NCI-H345 (cell line): ENCODE data around the gene WDR82.

Source experiments
- DNase-seq: peaks from one replicate; lab custom pipeline; 2025; lab: John Stamatoyannopoulos, UW

The WDR82 gene

DNA sequence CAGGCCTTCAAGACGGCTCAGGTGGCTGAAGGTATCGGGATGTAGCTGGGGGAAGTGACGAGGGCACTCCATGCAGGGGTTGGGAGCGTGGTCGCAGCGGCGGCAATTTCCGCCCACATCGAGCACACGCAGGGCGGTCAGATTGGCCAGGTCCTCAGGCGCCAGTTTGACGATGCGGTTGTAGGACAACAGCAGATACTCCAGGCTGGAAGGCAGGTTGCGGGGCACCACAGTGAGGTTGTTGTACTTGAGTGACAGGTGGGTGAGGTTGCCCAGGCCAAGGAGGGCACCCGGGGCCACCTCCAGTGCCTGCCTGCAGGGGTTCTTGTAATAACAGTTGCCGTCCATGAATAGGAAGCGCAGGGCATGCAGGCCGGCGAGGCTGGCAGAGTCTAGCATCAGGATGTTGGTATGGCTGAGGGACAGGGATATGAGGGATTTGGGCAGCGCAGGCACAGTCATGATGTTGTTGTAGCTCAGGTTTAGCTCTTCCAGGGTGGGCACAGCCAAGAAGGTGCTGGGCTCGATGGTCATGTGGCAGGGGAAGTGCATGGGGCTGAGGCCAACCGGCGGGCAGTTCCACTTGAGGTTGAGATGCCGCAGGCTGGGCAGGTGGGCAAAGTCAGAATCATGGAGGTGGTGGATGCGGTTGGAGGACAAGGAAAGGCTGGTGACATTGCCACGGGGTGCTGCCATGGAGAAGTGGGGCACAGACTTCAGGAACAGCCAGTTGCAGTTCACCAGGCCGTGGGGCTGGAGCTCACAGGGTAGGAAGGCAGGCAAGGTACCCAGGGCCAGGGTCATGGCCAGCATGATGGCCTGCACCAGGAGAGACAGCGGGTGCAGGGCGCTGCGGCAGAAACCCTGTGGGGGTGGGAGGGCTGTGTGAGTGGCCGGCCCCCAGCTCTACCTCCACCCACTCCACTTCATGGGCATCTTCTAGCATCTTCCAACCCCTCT, 54.7 kb downstream of the WDR82 start:
- no peak for DNase-seq

DNA sequence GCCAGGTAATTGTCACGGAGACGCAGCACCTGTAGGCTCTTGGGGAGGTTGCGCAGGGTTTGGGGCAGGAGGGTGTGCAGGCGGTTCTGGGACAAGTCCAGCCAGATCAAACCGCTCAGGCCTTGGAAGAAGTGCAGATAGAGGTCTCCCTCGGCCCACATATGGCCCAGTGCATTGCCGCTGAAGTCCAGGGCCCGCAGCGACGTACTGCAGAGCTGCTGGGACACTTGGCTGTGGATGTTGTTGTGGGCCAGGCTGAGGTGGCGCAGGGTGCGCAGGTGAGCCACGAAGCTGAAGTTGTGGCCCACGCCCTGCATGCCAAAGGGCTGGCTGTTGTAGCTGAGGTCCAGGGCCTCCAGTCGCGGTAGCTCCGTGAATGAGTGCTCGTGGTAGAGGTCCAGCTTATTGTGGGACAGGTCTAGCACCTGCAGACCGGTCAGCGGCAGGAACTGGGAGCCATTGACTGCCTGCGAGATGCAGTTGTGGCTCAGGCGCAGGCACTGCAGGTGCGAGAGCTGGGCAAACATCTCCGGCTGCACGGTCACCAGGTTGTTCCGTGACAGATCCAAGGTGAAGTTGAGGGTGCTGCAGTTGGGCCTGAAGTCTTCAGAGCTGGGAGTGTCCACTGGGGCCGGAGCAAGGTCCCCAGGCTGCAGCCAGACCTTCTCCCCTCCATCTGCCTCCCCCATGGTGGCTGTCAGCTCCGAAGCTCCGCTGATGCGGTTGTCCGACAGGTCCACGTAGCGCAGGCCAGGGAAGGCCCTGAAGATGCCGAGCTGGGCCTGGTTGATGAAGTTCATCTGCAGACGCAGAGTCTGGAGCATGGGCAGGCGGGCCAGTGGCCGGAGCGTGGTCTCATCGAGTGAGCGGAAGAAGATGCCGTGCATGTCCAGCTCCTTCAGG, 55.9 kb downstream of the WDR82 start:
- DNase-seq, result no peak

DNA sequence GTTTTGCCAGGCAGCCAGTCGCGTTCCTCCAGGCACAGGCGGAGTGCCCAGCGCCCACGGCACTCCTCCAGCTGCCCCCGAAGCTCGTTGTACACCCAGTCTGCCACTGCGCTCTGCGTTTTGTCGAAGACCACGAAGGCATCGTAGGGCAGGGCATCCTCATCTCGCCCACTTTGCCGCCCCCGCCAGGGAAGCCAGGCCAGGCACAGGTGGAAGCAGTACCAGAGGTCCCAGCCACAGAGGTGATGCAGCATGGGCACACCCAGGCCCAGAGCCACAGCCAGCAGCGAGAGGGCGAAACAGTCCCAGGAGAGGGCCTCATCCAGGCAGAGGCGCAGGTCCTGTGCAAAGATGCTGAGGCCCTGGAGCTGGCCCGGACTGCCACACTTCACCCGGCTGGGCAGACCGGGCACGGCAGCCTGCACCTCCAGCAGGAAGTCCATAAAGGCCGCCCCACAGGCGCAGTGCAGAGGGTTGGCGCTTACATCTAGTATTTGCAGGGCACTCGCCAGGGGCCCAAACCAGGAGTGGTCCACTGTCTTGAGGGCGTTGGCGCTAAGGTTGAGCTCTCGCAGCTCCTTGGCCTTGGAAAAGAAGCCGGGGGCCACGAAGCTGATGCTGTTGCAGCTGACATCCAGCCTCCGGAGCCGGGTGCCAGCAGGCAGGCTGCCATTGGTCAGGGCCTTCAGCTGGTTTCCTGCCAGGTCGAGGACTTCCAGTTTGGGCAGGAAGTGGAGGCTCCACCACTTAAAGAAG, 56.7 kb downstream of the WDR82 start:
- no peak for DNase-seq

DNA sequence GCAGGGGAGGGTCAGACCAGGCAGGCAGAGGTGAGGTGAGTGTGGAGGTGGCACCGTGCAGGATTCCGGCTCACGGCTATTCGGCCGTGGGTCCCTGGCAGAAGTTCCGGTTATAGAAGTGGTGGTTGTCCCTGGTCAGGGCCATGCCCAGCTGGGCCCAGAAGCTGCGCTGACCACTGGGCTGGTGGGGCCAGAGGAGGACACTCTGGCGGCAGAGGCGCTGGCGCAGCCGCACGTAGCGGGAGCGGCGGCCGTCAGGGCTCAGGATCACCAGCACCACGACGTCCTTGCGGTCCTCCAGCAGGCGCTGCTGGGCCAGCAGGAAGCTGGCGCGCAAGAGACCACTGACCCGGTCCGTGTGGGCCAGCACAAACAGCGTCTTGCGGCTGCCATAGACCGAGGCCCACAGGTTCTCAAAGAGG, 57.3 kb downstream of the WDR82 start:
- DNase-seq, result no peak

DNA sequence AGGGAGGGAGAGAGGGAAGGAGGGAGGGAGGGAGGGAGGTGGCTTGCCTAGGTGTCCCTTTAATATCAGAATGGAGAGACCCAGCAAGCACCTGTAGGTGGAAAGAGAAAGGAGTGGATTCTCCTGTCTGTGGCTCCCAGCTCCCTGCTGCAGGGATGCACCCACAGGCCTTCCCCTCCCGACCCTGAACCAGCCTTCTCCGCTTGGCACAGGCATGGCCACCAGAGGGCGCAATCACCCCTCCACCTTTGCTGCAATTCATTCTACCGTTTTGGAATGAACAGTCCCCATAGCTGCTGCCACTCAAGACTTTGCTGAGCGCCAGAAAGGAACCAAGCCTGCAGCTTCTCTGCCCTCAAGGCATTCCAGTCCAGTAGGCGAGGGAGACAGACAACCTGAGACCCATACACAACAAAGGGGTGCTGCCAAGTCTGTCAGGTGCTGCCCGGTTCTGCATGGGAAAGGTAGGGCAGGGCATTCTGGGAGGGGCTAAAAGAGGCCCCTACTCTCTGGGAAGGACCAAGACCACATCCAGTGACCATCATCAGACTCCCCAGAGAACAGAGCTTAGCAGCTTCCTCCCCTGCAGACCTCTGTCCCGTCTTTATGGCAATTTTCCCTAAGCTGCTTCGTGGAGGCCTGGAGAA, 57.9 kb downstream of the WDR82 start:
- peak; percentile 66 for DNase-seq

DNA sequence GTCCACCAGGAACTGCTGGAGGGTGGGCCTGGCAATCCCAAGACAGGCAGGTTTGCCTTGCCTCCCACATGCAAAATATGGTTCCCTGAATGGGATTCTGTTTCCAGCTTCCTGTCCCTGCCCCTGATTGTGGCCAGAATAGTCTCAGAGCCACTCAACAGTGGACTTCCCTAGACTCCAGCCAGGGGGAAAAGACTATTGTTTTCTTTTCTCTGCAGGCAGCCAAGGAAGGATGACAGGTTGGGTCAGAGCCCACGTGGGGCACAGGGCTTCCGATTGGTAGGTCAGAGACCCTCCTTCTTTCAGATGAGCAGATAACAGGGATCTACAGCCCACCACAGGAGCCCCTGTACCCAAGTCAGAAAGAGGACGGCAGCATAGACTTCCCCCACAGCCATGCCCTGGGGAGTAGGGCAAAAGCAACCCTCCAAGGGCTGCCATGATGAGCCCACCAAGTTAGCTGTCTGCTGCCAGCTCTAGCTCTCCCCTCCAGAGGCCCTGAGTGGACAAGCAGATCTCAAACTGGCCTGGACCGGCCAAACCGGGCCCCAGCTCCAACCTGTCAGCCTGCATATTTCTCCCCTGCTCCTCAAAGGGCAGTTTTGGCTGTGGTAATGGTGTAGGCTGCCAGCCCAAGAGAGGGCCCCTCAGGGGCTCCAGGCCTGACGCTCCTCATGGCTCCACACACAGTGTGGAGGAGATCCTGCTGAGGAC, 59.4 kb downstream of the WDR82 start:
- no peak for DNase-seq

DNA sequence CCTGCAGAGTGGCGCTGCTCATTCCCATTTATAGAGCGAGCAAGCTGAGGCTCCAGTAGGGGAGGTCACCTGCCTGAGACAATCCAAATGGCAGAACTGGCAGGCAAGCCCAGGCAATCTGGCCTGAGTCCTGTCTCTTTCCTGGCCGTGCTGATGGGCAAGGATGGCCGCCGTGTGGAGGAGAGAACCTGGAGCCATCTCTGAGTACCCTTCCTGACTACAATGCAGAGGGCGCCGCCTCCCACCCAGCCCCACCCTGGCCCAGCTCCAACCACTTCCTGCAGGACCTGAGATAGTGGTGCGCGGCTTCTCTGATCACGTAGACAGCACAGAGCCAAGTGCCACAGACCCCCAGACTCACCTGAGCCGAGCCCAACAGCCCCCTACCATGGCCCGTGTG, 60.0 kb downstream of the WDR82 start:
- DNase-seq, result no peak

DNA sequence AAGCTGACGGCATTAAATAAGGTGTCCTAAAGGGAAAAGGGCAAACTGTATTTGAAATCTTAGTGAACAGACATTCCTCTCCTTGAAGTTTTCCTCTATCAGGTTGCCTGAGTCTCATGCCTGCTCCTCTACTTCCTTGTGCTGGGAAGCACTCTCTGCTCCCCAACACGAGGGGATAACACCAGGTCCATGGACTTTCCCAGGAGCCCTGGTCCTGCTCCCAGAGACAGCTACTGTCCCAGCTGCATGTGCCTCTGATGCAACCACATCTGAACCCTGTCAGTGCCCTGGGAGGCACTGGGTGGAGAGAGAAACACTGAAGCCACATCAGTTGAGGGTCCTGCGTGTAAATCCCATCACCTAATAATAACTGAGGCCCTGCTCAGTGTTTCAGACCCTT, 60.4 kb downstream of the WDR82 start:
- DNase-seq, result no peak

DNA sequence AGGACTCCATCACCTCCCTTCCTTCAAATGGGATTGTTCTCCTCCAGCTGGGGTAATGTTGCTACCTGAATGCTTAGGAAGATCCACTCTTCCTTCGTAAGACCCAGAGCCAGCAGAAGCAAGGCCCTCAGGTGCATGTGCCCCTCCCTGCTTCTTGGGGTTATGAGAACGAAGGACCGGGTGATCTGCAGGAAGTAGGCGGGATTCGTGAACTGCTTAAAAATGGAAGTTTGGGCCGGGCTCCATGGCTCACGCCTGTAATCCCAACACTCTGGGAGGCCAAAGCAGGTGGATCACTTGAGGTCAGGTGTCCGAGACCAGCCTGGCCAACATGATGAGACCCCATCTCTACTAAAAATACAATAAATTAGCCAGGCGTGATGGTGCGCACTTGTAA, 61.0 kb downstream of the WDR82 start:
- no peak for DNase-seq

DNA sequence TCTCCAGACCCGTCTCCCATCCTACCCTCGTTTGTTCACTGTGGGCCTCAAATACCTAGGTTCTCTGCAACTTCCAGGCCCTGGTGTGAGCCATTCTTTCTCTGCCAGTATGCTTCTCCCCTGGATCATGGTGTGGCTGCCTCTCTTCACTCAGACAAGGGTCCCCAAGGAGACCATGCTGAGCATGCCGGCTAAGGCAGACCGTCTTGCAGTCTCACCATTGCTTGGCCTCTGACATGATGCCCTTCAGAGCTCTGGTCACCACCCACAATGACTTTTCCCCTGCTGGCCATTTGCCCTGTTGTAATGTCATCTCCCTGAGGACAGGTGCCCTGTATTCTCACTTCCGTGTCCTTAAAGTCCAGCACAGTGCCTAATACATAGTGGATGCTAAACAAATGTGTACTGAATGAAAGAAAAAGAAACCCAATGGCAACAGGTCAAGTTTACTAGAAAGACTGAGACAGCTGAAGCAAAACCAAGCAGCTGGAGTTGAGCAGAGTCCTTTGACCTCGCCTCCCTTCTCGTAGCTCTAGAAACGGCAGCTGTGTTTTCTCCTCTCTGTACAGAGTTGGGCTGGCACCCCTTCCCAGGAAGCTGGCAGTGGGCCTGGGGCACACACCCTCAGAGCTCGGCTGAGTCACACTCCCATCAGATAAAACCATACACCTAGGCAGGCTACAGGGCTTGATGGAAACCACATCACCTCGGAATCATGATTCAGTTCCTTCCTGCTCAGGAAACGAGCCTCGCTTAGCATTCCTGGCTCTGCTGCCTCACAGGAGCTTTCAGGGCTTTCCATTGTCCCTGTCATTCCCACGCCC, 61.7 kb downstream of the WDR82 start:
- DNase-seq, result no peak

DNA sequence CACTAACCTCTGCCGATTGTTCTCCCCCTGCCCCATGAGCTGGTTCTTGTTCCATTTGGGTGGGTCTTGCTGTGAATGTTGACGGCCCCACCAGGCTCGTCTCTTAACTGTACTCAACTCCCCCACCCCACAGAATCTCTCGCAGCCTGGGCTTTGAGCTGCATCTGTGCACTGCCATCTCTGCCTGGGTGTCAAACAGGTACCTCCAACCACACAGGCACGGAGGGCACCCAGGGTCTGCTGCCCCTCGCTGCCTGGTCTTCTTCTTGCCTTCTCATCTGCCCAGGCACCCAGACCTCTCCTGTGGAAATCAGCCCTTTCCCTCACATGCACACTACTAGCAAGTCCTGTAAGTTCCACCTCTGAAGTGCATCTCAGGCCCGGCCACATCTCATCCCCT, 63.1 kb downstream of the WDR82 start:
- no peak for DNase-seq

DNA sequence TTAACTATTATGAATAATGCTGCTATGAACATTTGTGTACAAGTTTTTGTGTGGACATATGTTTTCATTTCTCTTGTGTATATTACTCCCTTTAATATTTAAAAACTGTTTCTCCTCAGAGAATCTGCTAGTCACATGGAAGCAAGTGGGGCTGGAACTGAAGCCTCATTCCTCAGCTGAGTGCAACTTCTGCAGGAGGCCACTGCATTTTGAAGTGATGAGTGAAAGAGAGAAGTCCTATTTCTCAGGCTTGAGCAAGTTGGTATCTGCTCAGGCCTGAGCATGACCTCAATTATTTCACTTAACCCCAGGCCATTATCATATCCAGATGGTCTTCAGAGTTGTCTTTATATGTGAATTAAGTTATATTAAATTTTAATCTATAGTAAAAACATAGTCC, 64.5 kb downstream of the WDR82 start:
- no peak for DNase-seq

DNA sequence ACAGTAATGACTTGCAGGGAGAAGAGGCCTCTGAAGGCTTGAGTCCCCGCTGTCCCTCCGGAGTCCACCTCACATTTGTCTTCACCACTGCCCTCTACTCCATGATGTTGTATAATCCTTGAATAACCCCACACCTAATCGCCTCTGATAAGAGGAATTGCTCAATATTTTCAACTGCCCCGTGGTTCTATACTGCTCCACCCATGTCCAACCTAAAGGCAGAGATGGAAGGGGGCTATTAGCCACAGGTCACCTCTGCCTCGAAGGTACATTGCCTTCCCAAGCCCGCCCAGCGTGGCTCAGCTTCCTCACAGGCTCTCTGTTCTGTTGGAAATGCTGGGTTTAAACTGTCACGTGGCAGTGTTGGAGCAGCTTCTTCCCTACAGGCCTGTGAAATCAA, 65.4 kb downstream of the WDR82 start:
- no peak for DNase-seq

DNA sequence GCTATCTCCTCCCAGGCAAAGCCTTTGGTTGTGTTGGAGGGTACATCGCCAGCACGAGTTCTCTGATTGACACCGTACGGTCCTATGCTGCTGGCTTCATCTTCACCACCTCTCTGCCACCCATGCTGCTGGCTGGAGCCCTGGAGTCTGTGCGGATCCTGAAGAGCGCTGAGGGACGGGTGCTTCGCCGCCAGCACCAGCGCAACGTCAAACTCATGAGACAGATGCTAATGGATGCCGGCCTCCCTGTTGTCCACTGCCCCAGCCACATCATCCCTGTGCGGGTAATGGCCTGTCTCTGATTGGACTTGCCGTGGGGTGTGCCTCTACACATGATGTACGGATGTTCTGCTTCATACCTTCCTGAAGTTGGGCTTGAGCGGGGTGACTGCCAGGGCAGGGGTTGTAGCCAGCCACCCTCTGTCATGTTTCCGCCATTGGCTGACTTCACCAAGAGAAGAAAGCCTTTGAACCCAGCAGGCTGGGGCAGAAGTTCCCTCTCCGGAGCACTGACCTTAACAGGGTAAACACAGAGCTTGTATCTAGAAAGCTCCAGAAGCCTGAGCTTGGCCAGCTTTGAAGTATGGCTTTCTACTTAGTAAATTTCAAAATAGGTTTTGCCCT, 67.1 kb downstream of the WDR82 start:
- no peak for DNase-seq

DNA sequence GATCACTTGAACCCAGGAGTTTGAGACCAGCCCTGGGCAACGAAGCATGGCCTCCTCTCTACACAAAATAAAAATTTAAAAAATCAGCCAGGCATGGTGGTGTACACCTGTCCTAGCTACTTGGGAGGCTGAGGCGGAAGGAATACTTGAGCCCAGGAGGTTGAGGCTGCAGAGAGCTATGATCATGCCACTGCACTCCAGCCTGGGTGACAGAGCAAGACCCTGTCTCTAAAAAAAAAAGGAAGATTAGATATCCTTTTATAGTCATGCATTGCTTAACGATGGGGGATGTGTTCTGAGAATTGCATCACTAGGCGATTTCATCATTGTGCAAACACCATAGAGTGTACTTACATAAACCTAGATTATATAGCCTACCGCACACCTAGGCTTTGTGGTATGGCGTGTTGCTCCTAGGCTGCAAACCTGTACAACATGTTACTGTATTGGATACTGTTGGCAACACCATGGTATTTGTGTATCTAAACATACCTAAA, 67.9 kb downstream of the WDR82 start:
- no peak for DNase-seq

DNA sequence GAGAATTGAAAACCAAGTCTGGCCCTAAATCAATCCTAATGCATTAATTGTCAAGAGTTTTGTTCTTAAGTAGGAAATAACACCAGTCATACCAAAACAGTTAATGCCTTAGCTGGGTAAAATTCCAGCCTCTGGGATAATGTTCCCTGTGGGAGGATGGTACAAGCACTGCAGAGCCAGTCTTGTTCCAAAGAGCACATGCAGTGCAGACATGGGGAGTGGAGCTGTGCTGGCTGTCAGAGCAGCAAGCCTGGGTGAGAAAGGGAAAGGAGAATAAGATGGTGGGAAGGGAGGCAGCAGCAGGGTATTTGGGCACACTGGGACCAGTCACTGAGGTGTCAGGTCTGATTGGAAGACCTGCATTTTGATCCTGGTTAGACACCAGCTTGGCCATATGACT, 68.4 kb downstream of the WDR82 start:
- DNase-seq, result no peak

DNA sequence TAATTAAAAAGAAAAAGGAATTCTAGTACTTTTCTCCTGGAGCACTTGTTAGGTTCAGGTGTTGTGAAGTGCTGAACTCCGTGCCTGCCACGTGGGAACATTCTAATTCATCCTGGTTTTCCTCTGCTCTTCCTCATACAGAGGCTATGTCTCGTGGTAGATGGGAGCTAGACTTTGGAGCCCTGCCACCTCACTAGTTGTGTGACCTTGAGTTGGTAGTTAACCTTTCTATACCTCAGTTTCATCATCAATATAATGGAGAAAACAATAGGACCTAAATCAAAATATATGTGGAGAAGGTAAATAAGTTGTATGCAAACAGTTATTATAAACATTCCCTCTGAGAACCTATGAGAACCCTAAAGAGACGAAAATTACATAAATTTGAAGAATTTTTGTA, 69.9 kb downstream of the WDR82 start:
- no peak for DNase-seq

DNA sequence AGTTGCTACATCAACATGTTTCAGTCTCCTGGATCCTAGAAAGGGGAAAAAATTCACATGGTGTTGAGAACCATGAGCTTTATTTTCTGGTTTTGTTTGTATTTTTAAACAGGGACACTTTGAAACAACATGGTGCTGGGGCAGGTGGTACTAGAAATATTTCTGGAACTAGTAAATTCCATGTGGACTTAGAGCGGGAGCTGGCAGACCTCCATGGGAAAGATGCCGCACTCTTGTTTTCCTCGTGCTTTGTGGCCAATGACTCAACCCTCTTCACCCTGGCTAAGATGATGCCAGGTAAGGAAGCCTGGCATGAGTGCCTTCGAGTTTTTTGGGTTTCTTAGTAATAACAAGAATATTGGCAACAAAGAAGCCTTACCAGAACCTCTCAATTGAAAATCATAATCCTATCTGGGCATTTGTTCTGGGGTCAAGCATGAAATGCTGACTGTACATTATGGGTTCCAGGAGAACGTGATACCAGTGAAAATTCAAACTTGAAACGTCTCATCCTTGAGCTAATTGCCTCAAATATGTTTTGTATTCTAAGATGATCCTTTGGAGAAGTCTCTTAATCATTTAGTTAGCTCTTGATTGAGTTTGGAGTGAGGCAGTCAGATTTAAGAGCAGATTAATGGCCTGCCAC, 72.6 kb downstream of the WDR82 start:
- DNase-seq, result no peak
